ENCODE results near the gene KCNIP2. TPM values are rescaled to one million over a fixed set of nuclear protein-coding genes. Genes with fewer than 3 reads are reported as not detected.
"Not testable (repeated sequence)": the region's sequence is repeated elsewhere in the genome, so short reads cannot be mapped to it uniquely, and the experiment has no call there.

KCNIP2 gene
- total and polyA plus RNA-seq, 5 donors from 2014 or later, result 0.08 to 1.6 TPM; not detected in 3

- ATAC-seq (ENCODE audit: low read depth in 2 of 2) (no peak), DNase-seq (no peak)
- no peaks in the 10 kb centered on the region for H3K27me3 Mint-ChIP-seq
- H3K4me3 ChIP-seq (ENCODE audit: low read depth, low read length), result peak overlapping the region; percentile 99
- no peaks in the 10 kb centered on the region for H3K27me3 ChIP-seq (ENCODE audit: control insufficient read depth, insufficient read depth, low read length)
- H3K27ac Mint-ChIP-seq, result peak overlapping the region in 2 of 3 donors; percentile 81 to 90
- H3K36me3 ChIP-seq (ENCODE audit: control insufficient read depth, insufficient read depth, low read length), result peaks cover 56% of the 10 kb centered on the region
- H3K4me1 Mint-ChIP-seq, result peaks cover 32 to 68% (median 48%) of the 10 kb centered on the region in 4 donors
- H3K9me3 ChIP-seq (ENCODE audit: control insufficient read depth in 2 of 2, low read length in 2 of 2), result no peaks in the 10 kb centered on the region
- H3K9me3 Mint-ChIP-seq, result no peaks in the 10 kb centered on the region
- peaks cover 46% of the 10 kb centered on the region for H3K36me3 Mint-ChIP-seq
- H3K4me1 ChIP-seq (ENCODE audit: control insufficient read depth, insufficient read depth, low read length, poor library complexity, severe bottlenecking), result peaks cover 53% of the 10 kb centered on the region
- peak overlapping the region; percentile 29 for H3K27ac ChIP-seq (ENCODE audit: insufficient read depth, low read length, poor library complexity, severe bottlenecking)
- peak overlapping the region; percentile 15 to 100 (median 94) for H3K4me3 Mint-ChIP-seq
Observed at GRCh38 chr10:101812606-101813005, 31.0 kb downstream of the KCNIP2 start.

DNA sequence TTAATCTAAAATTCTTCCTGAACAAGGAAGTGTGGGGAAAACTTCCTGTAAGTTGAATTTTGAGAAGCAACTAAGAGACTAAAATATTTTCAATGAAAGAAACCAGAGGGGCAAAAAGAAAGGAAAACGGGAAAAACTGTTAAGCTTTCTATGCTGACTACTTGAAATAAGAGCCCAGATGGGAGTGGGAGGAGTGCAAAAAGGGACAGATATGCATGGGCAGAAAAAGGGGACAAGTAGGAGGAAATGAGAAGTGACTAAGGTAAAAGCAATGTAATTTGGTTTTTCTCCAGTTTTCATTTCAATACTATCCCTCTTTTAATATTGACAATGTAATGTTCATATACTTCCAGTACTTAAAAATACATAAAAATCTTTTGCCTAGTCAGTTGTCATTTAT is 36.4 kb downstream of the KCNIP2 start:
- Histone ChIP-seq H3K27ac (ENCODE audit: insufficient read depth, low read length, poor library complexity, severe bottlenecking) (peak overlapping the region; percentile 5), H3K4me1 (ENCODE audit: control insufficient read depth, insufficient read depth, low read length, poor library complexity, severe bottlenecking) (peaks cover 18% of the 10 kb centered on the region), H3K36me3 (ENCODE audit: control insufficient read depth, insufficient read depth, low read length) (peaks cover 95% of the 10 kb centered on the region), H3K9me3 (ENCODE audit: control insufficient read depth in 2 of 2, low read length in 2 of 2) (no peaks in the 10 kb centered on the region), H3K4me3 (ENCODE audit: low read depth, low read length) (peak overlapping the region; percentile 13), H3K27me3 (ENCODE audit: control insufficient read depth, insufficient read depth, low read length) (no peaks in the 10 kb centered on the region)
- Mint-ChIP-seq H3K27me3 (no peaks in the 10 kb centered on the region), H3K27ac (no peak overlapping the region), H3K9me3 (no peaks in the 10 kb centered on the region), H3K4me3 (no peak overlapping the region), H3K4me1 (peaks cover 17 to 56% (median 37%) of the 10 kb centered on the region in 4 donors), H3K36me3 (peaks cover 35% of the 10 kb centered on the region)
- DNase-seq (no peak), ATAC-seq (ENCODE audit: low read depth in 2 of 2) (no peak)

DNA sequence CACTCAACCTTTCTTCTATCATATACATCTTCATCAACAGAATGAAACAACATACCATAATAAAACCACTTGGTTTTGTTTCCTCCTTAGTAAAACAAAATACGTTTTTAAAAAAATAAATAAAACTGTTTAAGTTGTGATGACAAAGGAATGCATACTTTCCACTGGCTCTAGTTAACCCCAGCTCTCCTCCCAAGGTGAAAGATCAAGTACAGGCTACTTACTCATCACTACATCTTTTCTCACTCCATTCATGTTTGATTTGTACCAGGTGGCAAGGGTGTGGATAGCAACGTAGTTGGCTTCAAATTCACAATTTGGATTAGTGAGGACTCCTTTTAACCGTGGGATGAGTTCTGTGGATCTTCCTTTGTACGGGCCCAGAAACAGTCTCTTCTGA is 40.1 kb downstream of the KCNIP2 start:
- H3K4me1 ChIP-seq (ENCODE audit: control insufficient read depth, insufficient read depth, low read length, poor library complexity, severe bottlenecking), result peaks cover 14% of the 10 kb centered on the region
- no peaks in the 10 kb centered on the region for H3K9me3 ChIP-seq (ENCODE audit: control insufficient read depth in 2 of 2, low read length in 2 of 2)
- DNase-seq (no peak), ATAC-seq (ENCODE audit: low read depth in 2 of 2) (no peak)
- Mint-ChIP-seq H3K4me1 (peaks cover 26 to 55% (median 41%) of the 10 kb centered on the region in 4 donors), H3K27ac (no peak overlapping the region), H3K9me3 (no peaks in the 10 kb centered on the region), H3K4me3 (no peak overlapping the region), H3K36me3 (peaks cover 48% of the 10 kb centered on the region), H3K27me3 (no peaks in the 10 kb centered on the region)
- H3K27ac ChIP-seq (ENCODE audit: insufficient read depth, low read length, poor library complexity, severe bottlenecking), result no peak overlapping the region
- no peaks in the 10 kb centered on the region for H3K27me3 ChIP-seq (ENCODE audit: control insufficient read depth, insufficient read depth, low read length)
- peaks cover 97% of the 10 kb centered on the region for H3K36me3 ChIP-seq (ENCODE audit: control insufficient read depth, insufficient read depth, low read length)
- no peak overlapping the region for H3K4me3 ChIP-seq (ENCODE audit: low read depth, low read length)

DNA sequence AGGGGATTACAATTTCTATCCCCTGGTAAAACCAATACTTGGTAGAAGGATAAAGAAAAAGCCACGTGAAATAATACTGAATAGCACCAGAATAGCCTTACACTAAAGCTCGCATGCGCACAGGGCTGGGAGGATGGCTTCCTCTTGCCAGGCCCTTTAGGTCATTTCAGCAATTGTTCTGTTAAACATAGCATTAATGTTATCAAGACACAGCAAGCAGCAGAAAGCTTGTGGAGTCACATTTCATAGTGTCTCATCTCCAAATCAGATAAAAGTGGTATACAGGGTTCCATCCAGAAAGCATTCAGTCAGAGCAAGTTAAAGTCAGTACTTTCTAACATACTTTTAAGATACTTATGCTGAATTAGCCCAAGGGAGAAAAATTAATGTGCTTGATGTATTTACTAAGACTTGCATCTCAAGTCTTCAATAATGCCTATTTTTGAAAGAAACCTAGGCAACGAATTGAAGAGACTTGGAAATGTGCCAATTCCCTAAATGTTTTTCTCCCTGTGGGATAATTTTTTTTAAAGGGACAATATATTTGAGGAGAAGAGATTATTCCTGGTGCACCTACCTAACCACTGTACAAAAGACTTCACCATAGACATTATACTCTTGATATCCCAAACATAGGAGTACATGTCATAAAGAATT is 46.1 kb downstream of the KCNIP2 start:
- ATAC-seq (ENCODE audit: low read depth in 2 of 2) (no peak), DNase-seq (no peak)
- Histone ChIP-seq H3K4me3 (ENCODE audit: low read depth, low read length) (no peak overlapping the region), H3K27ac (ENCODE audit: insufficient read depth, low read length, poor library complexity, severe bottlenecking) (no peak overlapping the region), H3K27me3 (ENCODE audit: control insufficient read depth, insufficient read depth, low read length) (no peaks in the 10 kb centered on the region), H3K36me3 (ENCODE audit: control insufficient read depth, insufficient read depth, low read length) (peaks cover 96% of the 10 kb centered on the region), H3K9me3 (ENCODE audit: control insufficient read depth in 2 of 2, low read length in 2 of 2) (no peaks in the 10 kb centered on the region), H3K4me1 (ENCODE audit: control insufficient read depth, insufficient read depth, low read length, poor library complexity, severe bottlenecking) (peaks cover 6% of the 10 kb centered on the region)
- Mint-ChIP-seq H3K27me3 (no peaks in the 10 kb centered on the region), H3K4me3 (peak overlapping the region in 2 of 4 donors; percentile 24 to 43), H3K4me1 (peaks cover 38 to 68% (median 45%) of the 10 kb centered on the region in 4 donors), H3K9me3 (no peaks in the 10 kb centered on the region), H3K27ac (peak overlapping the region in 1 of 3 donors; percentile 3), H3K36me3 (peaks cover 56% of the 10 kb centered on the region)

DNA sequence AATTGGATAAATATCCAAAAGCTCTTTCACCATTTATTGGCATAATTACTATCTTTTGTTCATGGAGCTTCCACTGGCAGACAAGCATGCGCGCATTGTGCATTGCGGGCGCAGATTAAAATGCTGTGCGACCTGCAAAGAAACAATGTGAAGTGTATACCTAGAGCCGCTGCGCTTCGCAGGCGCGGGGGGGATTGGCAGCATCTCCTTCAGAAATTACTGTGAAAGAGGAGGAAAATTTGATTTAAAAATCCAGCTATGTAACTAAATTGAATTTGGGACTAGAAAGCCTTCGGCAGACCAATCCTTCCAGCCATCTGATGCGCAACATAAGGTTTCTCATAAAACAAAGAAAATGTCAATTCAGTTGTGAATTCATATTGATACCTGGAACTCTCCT is 50.1 kb downstream of the KCNIP2 start:
- DNase-seq, result no peak
- Histone ChIP-seq H3K4me3 (ENCODE audit: low read depth, low read length) (no peak overlapping the region), H3K9me3 (ENCODE audit: control insufficient read depth in 2 of 2, low read length in 2 of 2) (no peaks in the 10 kb centered on the region), H3K27me3 (ENCODE audit: control insufficient read depth, insufficient read depth, low read length) (no peaks in the 10 kb centered on the region), H3K4me1 (ENCODE audit: control insufficient read depth, insufficient read depth, low read length, poor library complexity, severe bottlenecking) (no peaks in the 10 kb centered on the region), H3K27ac (ENCODE audit: insufficient read depth, low read length, poor library complexity, severe bottlenecking) (no peak overlapping the region), H3K36me3 (ENCODE audit: control insufficient read depth, insufficient read depth, low read length) (peaks cover 93% of the 10 kb centered on the region)
- Mint-ChIP-seq H3K27ac (no peak overlapping the region), H3K9me3 (no peaks in the 10 kb centered on the region), H3K27me3 (no peaks in the 10 kb centered on the region), H3K36me3 (peaks cover 36% of the 10 kb centered on the region), H3K4me1 (peaks cover 20 to 35% (median 23%) of the 10 kb centered on the region in 4 donors), H3K4me3 (no peak overlapping the region)
- ATAC-seq (ENCODE audit: low read depth in 2 of 2), result no peak

GRCh38 chr10:101789686-101790085 is 53.9 kb downstream of the KCNIP2 start:
- Histone ChIP-seq H3K9me3 (ENCODE audit: control insufficient read depth in 2 of 2, low read length in 2 of 2) (no peaks in the 10 kb centered on the region), H3K27me3 (ENCODE audit: control insufficient read depth, insufficient read depth, low read length) (no peaks in the 10 kb centered on the region), H3K4me3 (ENCODE audit: low read depth, low read length) (no peak overlapping the region), H3K27ac (ENCODE audit: insufficient read depth, low read length, poor library complexity, severe bottlenecking) (no peak overlapping the region), H3K4me1 (ENCODE audit: control insufficient read depth, insufficient read depth, low read length, poor library complexity, severe bottlenecking) (peaks cover 2% of the 10 kb centered on the region), H3K36me3 (ENCODE audit: control insufficient read depth, insufficient read depth, low read length) (peaks cover 87% of the 10 kb centered on the region)
- H3K27me3 Mint-ChIP-seq, result no peaks in the 10 kb centered on the region
- H3K36me3 Mint-ChIP-seq, result peaks cover 33% of the 10 kb centered on the region
- no peaks in the 10 kb centered on the region for H3K9me3 Mint-ChIP-seq
- no peak for ATAC-seq (ENCODE audit: low read depth in 2 of 2)
- peak overlapping the region in 1 of 3 donors; percentile 5 for H3K27ac Mint-ChIP-seq
- H3K4me1 Mint-ChIP-seq, result peaks cover 3 to 29% (median 17%) of the 10 kb centered on the region in 4 donors
- H3K4me3 Mint-ChIP-seq, result peak overlapping the region in 1 of 4 donors; percentile 27
- DNase-seq, result no peak

GRCh38 chr10:101789231-101789630 is 54.4 kb downstream of the KCNIP2 start:
- not testable (repeated sequence) for H3K27me3 ChIP-seq (ENCODE audit: control insufficient read depth, insufficient read depth, low read length); H3K27me3 Mint-ChIP-seq; H3K4me3 ChIP-seq (ENCODE audit: low read depth, low read length); H3K9me3 Mint-ChIP-seq; H3K4me1 ChIP-seq (ENCODE audit: control insufficient read depth, insufficient read depth, low read length, poor library complexity, severe bottlenecking); H3K9me3 ChIP-seq (ENCODE audit: control insufficient read depth in 2 of 2, low read length in 2 of 2); DNase-seq; ATAC-seq (ENCODE audit: low read depth in 2 of 2); H3K27ac ChIP-seq (ENCODE audit: insufficient read depth, low read length, poor library complexity, severe bottlenecking); H3K4me3 Mint-ChIP-seq
- H3K27ac Mint-ChIP-seq, result peak overlapping the region in 1 of 3 donors; percentile 48
- peaks cover 29% of the 10 kb centered on the region for H3K36me3 Mint-ChIP-seq
- H3K4me1 Mint-ChIP-seq, result peaks cover 6 to 29% (median 19%) of the 10 kb centered on the region in 4 donors
- peaks cover 85% of the 10 kb centered on the region for H3K36me3 ChIP-seq (ENCODE audit: control insufficient read depth, insufficient read depth, low read length)

DNA sequence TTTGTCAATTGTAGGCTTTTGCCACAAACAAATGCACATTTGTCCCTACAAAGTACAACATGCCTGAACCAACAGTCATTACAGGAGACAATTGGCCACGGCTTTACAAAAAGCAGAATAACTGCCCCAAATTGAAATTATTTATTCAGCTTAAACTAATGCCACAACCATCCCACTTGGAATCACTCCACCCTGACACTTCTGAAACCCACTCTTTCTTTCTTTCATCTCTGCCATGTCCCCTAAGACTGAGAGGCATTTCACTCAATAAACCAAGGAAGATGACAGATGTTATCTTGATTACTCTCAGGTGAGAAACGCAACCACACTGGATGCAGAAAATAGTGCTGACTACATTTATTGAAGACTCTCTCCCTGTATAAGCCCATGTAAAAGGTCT is 57.8 kb downstream of the KCNIP2 start:
- Mint-ChIP-seq H3K27me3 (peaks cover 8% of the 10 kb centered on the region), H3K9me3 (no peaks in the 10 kb centered on the region), H3K4me3 (peak overlapping the region in 1 of 4 donors; percentile 50), H3K36me3 (peaks cover 21% of the 10 kb centered on the region), H3K4me1 (peaks cover 17 to 56% (median 36%) of the 10 kb centered on the region in 4 donors), H3K27ac (peak overlapping the region in 1 of 3 donors; percentile 45)
- ATAC-seq (ENCODE audit: low read depth in 2 of 2), result no peak
- Histone ChIP-seq H3K27me3 (ENCODE audit: control insufficient read depth, insufficient read depth, low read length) (no peaks in the 10 kb centered on the region), H3K9me3 (ENCODE audit: control insufficient read depth in 2 of 2, low read length in 2 of 2) (no peaks in the 10 kb centered on the region), H3K27ac (ENCODE audit: insufficient read depth, low read length, poor library complexity, severe bottlenecking) (peak overlapping the region; percentile 30), H3K36me3 (ENCODE audit: control insufficient read depth, insufficient read depth, low read length) (peaks cover 55% of the 10 kb centered on the region), H3K4me1 (ENCODE audit: control insufficient read depth, insufficient read depth, low read length, poor library complexity, severe bottlenecking) (peaks cover 36% of the 10 kb centered on the region), H3K4me3 (ENCODE audit: low read depth, low read length) (no peak overlapping the region)
- DNase-seq, result no peak
